ENCODE measurements around the gene KHK. TPM values are rescaled to one million over a fixed set of nuclear protein-coding genes. Genes with fewer than 3 reads are reported as not detected.

The KHK gene
- polyA plus RNA-seq, 2 of the 4 experiments (the other 2 are of a cell fraction): 4.2 to 7.6 TPM

DNA sequence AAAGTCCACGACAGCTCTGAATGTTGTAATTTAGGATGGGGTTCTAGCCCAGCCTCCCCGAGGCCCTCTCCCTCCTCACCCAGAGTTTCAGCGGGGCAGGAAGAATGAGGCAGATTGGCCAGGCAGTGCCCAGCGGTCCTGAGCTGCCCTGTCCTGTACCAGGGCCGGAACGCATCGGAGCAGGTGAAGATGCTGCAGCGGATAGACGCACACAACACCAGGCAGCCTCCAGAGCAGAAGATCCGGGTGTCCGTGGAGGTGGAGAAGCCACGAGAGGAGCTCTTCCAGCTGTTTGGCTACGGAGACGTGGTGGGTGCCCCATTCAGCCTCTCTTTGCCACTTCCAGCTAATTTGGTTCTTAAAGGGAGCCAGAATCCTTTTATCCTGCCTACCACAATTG, 10.8 kb downstream of the KHK start:
- ATAC-seq: no peak

DNA sequence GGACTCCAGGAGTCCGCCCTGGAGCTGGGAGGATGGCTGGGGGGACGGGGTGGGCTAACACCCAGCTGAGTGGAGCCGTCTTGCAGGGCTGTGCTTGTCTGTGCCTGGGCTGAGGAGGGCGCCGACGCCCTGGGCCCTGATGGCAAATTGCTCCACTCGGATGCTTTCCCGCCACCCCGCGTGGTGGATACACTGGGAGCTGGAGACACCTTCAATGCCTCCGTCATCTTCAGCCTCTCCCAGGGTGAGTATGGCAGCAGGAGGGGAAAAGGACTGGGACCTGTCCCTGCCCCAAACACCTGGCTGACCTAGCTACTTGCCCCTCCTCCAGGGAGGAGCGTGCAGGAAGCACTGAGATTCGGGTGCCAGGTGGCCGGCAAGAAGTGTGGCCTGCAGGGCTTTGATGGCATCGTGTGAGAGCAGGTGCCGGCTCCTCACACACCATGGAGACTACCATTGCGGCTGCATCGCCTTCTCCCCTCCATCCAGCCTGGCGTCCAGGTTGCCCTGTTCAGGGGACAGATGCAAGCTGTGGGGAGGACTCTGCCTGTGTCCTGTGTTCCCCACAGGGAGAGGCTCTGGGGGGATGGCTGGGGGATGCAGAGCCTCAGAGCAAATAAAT, 12.9 kb downstream of the KHK start:
- FAIRE-seq (no peak), ATAC-seq (no peak), DNase-seq (ENCODE audit: low read depth in 1 of 2, low spot score in 1 of 2) (no peak)
- CTCF ChIA-PET: interaction anchor here (0.8 to 12.0 kb wide), 34 partner anchors 9 to 271 kb away, joined by 3 to 197 read pairs (median 4); partner anchors contain the start of genes EMILIN1, KHK, SLC30A3 and TRIM54
- Histone ChIP-seq H3K4me3 (no peak overlapping the region), H3K27ac (no peak overlapping the region), H3K9me3 (no peaks in the 10 kb centered on the region), H3K4me2 (no peak overlapping the region), H3K4me1 (peaks cover 6% of the 10 kb centered on the region; the same call in 2 of the 3 replicates)
- POLR2A ChIA-PET: interaction anchor here (1.0 kb wide), 2 partner anchors 14 to 92 kb away, joined by 3 to 4 read pairs; no protein-coding TSS in a partner anchor
- no peak for TF ChIP-seq HOXB13 (CRISPR knock-in tag; IDR thresholded peaks at IDR 0.05; ENCODE audit: low read depth)
- TF ChIP-seq JUNB (IDR thresholded peaks at IDR 0.05): no peak
- TF ChIP-seq ZFP36 (IDR thresholded peaks at IDR 0.05; ENCODE audit: borderline replicate concordance, partially characterized antibody): no peak
- no peak for TF ChIP-seq CEBPB (IDR thresholded peaks at IDR 0.05)
- TF ChIP-seq ESRRA (IDR thresholded peaks at IDR 0.05; ENCODE audit: borderline replicate concordance, low read length): no peak
- TF ChIP-seq NFE2L2 (conservative IDR thresholded peaks at IDR 0.05; ENCODE audit: low read length): no peak
- no peak for TF ChIP-seq JUN (IDR thresholded peaks at IDR 0.05)
- TF ChIP-seq ZNF302 (CRISPR knock-in tag; IDR thresholded peaks at IDR 0.05): no peak
- TF ChIP-seq RCOR1 (IDR thresholded peaks at IDR 0.05; ENCODE audit: low read depth, low read length): no peak
- no peak for TF ChIP-seq MAFK (IDR thresholded peaks at IDR 0.05; ENCODE audit: partially characterized antibody)
- TF ChIP-seq, protein P1, sequence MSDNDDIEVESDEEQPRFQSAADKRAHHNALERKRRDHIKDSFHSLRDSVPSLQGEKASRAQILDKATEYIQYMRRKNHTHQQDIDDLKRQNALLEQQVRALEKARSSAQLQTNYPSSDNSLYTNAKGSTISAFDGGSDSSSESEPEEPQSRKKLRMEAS (IDR thresholded peaks at IDR 0.05): no peak
- no peak for TF ChIP-seq TFCP2L1 (CRISPR knock-in tag; IDR thresholded peaks at IDR 0.05)
- TF ChIP-seq, protein P2, sequence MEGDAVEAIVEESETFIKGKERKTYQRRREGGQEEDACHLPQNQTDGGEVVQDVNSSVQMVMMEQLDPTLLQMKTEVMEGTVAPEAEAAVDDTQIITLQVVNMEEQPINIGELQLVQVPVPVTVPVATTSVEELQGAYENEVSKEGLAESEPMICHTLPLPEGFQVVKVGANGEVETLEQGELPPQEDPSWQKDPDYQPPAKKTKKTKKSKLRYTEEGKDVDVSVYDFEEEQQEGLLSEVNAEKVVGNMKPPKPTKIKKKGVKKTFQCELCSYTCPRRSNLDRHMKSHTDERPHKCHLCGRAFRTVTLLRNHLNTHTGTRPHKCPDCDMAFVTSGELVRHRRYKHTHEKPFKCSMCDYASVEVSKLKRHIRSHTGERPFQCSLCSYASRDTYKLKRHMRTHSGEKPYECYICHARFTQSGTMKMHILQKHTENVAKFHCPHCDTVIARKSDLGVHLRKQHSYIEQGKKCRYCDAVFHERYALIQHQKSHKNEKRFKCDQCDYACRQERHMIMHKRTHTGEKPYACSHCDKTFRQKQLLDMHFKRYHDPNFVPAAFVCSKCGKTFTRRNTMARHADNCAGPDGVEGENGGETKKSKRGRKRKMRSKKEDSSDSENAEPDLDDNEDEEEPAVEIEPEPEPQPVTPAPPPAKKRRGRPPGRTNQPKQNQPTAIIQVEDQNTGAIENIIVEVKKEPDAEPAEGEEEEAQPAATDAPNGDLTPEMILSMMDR (IDR thresholded peaks at IDR 0.05): no peak
- no peak for TF ChIP-seq EHMT2 (IDR thresholded peaks at IDR 0.05; ENCODE audit: low read depth)
- TF ChIP-seq FOXS1 (CRISPR knock-in tag; IDR thresholded peaks at IDR 0.05): no peak
- TF ChIP-seq FOSL2 (IDR thresholded peaks at IDR 0.05): no peak
- no peak for TF ChIP-seq FOSL2 (CRISPR knock-in tag; IDR thresholded peaks at IDR 0.05)
- WGBS (ENCODE audit: missing lambda C conversion rate): 88% methylated on average over 19 of the region's 19 CpGs

More for the DNA sequence above, 10.8 kb downstream of the KHK start:
- Histone ChIP-seq H3K27ac (no peak overlapping the region), H3K4me3 (no peak overlapping the region), H3K4me2 (no peak overlapping the region), H3K9me3 (no peaks in the 10 kb centered on the region), H3K4me1 (peaks cover 20% of the 10 kb centered on the region)
- TF ChIP-seq ZFP36 (IDR thresholded peaks at IDR 0.05; ENCODE audit: borderline replicate concordance, partially characterized antibody) (no peak), RARB (CRISPR knock-in tag; IDR thresholded peaks at IDR 0.05) (no peak), KDM1A (IDR thresholded peaks at IDR 0.05; ENCODE audit: low read depth) (no peak), KDM5A (IDR thresholded peaks at IDR 0.05) (no peak), BHLHE40 (IDR thresholded peaks at IDR 0.05; ENCODE audit: low read depth, low read length) (no peak), TFCP2L1 (CRISPR knock-in tag; IDR thresholded peaks at IDR 0.05) (no peak), NPAS2 (CRISPR knock-in tag; IDR thresholded peaks at IDR 0.05; ENCODE audit: borderline replicate concordance) (no peak), ZSCAN20 (CRISPR knock-in tag; IDR thresholded peaks at IDR 0.05) (no peak), RNF2 (IDR thresholded peaks at IDR 0.05; ENCODE audit: borderline replicate concordance, low read depth) (no peak)
- TF ChIP-seq, protein P3, sequence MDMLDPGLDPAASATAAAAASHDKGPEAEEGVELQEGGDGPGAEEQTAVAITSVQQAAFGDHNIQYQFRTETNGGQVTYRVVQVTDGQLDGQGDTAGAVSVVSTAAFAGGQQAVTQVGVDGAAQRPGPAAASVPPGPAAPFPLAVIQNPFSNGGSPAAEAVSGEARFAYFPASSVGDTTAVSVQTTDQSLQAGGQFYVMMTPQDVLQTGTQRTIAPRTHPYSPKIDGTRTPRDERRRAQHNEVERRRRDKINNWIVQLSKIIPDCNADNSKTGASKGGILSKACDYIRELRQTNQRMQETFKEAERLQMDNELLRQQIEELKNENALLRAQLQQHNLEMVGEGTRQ (IDR thresholded peaks at IDR 0.05): no peak
- TF ChIP-seq, protein P4, sequence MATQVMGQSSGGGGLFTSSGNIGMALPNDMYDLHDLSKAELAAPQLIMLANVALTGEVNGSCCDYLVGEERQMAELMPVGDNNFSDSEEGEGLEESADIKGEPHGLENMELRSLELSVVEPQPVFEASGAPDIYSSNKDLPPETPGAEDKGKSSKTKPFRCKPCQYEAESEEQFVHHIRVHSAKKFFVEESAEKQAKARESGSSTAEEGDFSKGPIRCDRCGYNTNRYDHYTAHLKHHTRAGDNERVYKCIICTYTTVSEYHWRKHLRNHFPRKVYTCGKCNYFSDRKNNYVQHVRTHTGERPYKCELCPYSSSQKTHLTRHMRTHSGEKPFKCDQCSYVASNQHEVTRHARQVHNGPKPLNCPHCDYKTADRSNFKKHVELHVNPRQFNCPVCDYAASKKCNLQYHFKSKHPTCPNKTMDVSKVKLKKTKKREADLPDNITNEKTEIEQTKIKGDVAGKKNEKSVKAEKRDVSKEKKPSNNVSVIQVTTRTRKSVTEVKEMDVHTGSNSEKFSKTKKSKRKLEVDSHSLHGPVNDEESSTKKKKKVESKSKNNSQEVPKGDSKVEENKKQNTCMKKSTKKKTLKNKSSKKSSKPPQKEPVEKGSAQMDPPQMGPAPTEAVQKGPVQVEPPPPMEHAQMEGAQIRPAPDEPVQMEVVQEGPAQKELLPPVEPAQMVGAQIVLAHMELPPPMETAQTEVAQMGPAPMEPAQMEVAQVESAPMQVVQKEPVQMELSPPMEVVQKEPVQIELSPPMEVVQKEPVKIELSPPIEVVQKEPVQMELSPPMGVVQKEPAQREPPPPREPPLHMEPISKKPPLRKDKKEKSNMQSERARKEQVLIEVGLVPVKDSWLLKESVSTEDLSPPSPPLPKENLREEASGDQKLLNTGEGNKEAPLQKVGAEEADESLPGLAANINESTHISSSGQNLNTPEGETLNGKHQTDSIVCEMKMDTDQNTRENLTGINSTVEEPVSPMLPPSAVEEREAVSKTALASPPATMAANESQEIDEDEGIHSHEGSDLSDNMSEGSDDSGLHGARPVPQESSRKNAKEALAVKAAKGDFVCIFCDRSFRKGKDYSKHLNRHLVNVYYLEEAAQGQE (IDR thresholded peaks at IDR 0.05): no peak
- CTCF ChIA-PET: interaction anchor here (0.7 to 12.0 kb wide), 24 partner anchors 11 to 265 kb away, joined by 3 to 197 read pairs (median 5); partner anchors contain the start of genes ATRAID, EMILIN1, KHK and SLC30A3
- 79% methylated on average over 14 of the region's 14 CpGs for WGBS (ENCODE audit: missing lambda C conversion rate)
- POLR2A ChIA-PET: interaction anchor here (2.1 kb wide), 1 partner anchor 46 kb away, joined by 5 read pairs; the partner anchor contains the start of gene AGBL5
- no peak for FAIRE-seq
- no peak for DNase-seq (ENCODE audit: low read depth in 1 of 2, low spot score in 1 of 2)

Data from A549 (cell line).